SIG-M5 treated with dmso at 0.1 percent for 504 hours (cell line): ENCODE measurements around the gene PBX4.

ENCODE experiments used
- DNase-seq: peaks from one replicate; lab custom pipeline; 2025; ENCODE audit not compliant: unreplicated experiment; lab: John Stamatoyannopoulos, UW

PBX4 gene

DNA sequence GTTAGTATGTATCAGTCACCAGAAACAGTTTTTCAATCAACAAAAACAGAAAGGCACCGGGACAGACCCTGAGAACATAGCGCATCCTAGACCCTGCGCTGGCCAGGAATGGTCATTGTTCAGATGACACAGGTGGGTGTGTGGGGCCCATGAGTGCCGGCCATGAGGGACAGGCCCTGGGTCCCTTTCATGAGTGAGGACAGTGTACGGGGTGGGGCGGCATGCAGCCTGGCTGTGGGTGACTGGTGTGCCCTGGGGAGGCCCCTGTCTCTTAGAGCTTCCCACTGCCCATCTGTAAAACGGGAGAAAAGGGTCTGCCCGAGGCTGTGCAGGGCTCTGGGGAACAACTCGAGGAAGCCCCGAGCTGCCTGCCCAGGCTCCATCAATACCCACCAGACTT is 25.8 kb downstream of the PBX4 start:
- no peak for DNase-seq

DNA sequence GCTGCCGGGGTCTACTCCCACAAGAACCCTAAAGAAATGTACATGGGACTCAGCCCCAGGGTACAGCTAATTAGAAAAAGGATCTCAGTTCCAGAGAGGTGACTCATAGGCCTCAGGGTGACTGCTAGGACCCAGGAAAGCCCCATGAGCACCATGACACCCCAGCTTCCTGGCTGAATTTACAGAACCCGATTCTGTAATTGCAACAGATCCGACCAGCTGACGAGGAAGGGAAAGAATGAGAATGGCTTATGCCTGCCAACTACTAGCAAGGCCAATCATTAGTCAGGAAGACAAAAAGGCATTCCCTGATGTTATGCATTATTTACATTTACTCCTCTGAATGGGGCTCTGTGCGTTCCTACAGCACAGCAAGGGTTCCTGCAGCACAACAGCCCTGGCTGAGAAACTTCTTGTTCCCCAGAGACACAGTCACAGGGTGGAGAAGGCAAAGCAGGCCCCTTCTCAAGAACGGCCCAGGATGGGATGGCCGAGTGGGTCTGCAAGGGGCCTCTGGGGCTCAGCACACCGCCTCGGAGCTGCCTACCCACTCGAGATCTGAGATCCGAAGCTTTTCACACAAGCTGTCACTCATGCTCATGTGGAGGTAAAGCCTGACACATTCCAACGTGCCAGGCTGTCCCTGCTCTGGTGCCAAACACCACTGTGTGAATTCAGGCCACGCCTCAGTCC is 27.2 kb downstream of the PBX4 start:
- DNase-seq = peak; percentile 91

DNA sequence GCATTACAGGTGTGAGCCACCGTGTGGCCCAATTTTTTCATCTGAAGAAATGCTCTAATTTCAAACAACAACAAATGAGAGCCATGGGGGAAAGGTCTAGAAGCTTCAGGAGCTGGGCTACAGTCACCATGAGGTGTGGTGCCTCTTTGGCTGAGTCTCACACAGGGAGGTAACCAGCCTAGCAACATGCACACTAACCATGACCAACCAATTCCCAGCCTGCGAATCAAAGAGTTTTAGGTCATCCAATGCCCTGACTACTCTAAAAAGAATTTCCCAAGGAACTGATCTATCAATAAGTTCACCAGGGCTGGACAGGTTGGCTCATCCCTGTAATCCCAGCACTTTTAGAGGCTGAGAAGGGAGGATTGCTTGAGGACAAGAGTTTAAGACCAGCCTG is 29.9 kb downstream of the PBX4 start:
- no peak for DNase-seq

DNA sequence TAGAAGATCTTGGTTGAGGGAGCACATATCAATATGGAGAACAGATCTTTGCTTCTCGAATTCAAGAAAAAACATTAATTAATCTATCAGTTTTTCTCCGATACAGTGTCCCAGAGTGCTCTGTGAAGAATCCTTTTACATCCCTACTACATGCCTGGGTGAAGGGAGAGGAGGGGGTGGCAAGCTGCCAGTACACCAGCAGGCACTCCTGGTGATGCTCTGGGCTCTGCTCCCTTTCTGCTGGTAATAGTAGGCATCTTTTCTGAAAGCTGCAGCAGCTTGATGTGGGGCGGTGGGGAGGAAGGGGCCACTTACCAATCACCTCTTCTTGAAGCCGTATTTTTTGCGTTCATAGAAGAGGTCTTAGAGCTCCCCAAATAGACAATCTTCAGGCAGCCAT is 30.7 kb downstream of the PBX4 start:
- no peak for DNase-seq

DNA sequence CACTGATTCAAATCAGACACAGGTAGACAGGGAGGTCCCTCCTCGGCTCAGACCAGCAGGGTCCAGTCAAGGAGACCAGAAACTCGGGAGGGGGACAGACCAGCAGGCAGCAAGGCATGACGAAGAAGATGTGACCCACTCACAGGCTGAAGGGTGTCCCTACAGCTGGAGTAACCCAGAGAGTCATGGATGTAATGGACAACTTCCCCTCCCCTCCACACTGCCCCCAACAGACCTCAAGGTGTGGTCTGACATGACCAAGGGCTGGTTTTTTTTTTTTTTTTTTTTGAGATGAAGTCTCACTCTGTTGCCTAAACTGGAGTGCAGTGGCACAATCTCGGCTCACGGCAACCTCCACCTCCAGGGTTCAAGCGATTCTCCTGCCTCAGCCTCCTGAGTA is 34.1 kb downstream of the PBX4 start:
- DNase-seq = no peak

DNA sequence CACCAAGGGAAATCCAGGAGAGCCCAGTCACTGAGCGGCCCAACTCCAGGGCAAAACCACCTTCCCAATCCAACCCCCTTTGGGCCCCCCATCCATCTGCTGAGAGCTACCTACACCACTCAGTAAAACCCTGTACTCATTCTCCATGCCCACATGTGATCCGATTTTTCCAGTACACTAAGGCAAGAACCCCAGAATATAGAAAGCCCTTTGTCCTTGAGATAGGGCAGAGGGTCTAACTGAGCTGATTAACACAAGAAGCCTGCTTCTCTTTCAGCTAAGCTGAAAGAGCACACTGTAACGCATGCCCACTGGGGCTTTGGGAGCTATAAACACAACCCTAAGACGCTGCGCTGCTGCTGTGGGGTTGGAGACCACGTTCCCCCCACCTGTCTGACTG is 36.0 kb downstream of the PBX4 start:
- no peak for DNase-seq

DNA sequence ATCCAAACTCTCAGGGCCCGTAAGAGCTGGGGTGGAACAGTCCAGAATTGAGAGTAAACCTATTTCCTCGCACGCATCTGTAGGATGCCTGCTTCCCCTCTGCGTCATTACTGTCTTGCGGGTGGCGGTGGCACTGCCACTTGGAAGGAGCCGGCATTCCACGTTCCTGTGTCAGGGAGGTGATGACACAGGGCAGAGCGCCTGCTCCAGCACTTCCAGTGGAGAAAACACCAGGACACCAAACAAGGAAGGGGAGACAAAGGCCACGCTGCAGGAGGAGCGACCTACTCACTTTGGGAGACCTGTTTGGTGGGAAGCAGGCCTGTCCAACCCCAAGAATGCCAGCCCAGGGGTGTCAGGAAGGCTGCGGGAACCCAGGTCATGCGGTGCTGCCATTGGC is 37.1 kb downstream of the PBX4 start:
- no peak for DNase-seq

DNA sequence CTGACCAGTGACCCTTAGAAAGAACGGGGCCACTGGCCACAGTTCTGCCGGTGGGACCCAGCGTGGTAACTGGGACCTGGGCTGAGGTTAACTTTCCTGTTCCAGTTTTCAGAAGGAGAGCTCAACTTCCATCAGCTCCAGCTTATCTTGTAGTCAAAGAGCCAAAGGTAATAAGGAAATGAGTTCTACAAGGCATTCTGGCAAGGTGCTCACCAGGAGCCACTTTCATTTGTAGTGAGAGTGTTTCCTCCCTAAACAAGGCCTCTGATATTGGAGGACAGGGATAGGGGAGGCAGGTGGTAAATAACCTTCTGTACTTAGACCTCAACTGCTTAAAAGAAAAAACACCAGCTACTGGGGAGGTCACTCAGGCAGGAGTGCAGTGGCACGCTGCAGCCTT is 38.1 kb downstream of the PBX4 start:
- no peak for DNase-seq

DNA sequence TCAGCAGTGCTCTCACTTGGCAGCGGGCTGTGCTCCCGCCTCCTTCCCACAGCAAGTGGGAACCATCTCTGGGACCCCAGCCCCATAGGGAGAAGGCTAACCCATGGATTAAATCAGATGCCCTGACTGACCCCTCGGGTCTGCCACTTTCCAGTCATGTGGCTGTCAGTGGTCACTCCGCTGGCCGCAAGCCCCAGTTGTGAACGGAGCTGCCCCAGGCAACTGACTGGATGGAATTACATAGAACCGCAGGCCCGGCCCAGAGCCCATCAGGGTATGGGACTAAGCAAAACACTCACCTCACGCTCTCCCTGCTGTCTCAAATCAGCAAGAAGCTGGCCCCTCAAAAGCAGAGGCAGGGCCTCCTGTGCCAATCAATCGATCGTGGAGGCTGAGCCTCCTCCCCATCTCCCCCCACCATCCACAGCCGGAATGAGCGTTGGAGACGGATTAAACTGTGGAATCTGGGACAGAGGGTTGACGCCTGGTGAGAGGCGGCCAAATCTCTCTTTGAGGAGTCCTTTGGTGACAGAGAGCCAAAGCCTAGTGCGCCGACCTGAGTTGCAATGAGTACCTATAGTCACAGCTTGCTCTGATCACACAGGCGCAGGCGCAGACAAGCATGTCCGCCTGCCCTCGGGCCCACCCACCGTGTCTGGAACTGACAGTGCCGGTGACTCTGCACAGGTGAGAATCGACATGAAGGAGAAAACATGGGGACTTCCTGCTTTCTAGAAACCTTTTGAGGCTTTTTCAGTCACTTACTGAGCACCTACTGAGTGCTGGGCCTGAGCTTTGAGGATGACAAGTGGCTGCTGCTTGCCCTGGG is 38.7 kb downstream of the PBX4 start:
- DNase-seq = no peak

DNA sequence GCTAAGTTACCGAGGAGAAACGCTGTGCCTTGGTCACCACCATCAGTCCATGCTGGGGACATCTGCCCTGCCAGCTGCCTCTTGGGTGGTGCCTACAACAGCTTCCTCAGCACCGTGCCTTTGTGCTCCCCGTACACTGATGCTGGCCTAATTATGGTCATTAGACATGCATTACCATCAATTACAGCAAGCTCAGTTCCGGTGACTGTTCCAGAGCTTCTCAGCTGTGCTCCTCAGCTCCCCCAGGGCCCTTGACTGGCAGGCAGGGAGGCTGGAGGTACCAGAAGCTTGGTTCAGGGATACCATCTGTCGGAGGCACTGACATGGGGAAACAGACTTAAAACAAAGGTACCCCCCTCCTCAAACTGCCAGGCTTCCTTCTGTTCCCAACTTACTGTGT is 40.2 kb downstream of the PBX4 start:
- DNase-seq = no peak

DNA sequence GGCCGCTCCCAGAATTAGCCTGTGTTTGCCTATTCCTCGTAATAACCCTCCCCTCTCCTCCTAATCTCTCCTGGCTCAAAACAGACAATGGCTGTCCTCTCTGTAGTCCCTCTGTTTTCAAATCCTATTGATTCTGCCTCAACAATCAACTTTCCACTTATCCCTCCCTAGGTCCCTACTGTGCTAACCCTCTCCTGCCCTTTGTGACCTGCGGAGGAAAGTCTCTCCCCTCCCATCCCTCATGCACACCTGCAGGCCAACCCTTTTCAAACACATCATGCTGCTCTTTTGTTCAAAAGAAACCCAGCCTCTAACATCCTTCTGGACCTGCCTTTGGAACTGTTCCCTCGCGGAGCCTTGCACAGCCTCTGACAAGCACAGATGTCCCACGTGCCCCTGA is 43.1 kb downstream of the PBX4 start:
- DNase-seq = no peak

DNA sequence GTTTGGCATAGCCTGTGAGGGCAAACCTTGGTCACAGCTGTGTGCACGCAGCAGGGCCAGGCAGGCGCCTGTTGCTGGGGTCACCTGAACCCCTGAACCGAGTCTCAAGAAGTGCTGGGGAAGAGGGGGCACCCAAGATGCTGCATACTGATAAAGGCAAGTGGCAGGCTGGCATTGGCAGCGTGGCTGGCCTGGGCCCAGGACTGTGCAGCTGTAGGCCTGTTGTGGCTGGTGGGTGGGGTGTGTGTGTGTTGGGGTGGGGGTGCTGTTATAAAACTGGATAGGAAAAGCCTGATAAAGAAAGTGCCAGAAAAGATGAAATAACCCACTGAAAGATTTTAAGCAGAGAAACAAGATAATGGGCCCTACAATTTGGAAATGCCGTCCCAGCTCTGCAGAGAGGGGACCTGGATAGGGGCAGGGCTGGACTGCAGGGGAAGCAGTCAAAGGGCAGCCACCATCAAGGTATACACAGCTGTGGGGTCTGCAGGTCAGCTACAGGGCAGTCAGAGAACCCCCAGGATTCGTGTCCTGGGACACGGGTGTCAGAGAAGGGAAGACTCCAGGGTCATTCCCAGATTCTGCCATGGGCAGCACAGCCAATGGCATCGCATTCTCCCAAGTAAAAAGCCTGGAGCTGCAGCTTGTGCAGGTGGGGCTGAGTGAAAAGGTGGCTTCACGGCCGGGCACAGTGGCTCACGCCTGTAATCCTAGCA is 47.3 kb downstream of the PBX4 start:
- DNase-seq = no peak

DNA sequence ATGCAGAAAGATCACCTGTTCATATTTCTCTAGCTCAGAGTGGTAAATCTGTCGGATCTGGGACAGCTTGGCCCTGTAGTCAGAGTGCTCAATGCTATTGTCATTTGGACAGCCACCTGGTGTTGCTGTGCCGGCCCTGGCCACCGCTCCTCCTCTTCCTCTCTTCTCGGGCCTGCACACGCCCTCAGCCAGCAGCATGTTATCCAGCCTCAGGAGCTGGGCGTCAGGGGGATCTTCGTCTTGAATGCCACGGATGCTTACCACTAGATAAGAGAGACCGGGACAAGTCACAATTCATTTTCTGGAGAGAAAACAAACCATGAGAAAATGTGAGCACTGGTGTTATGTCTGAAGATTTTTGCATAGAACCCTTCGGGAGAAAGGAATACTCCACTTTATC is 47.9 kb downstream of the PBX4 start:
- no peak for DNase-seq

DNA sequence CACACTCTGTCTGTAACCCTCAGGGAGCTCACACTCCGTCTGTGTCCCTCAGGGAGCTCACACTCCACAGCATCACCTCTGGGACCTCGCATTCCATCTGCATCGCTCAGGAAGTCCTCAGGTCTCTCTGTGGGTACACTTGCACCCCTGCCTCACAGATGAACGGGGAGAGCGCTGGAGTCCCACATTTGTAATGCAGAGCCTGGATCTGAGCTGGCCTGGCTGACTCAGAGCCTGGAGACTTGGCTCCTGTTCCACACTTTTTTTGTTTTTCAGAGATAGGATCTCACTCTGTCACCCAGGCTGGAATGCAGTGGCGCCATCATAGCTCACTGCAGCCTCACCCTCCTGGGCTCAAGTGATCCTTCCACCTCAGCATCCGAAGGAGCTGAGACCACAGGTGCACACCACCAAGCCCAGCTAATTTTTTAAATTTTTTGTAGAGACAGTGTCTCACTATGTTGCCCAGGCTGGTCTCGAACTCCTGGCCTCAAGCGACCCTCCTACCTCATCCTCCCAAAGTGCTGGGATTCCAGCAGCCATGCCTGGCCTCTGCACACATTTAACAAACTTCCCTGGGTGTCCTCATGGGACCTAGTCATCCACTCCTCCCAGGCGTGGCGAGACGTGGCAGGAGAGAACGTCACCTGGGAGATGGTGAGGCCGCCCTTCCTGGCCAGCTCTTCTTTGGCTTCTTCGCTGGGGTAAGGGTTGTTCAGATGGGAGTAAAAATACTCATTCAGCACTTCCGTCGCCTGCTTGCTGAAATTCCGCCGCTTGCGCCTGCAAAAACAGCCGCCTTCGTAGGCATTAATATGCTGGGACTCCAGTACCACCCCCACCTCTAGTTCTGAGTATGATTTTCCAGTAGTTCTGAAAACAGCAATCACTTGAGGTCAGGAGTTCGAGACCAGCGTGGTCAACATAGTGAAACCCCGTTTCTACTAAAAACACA is 49.4 kb downstream of the PBX4 start:
- DNase-seq = no peak

DNA sequence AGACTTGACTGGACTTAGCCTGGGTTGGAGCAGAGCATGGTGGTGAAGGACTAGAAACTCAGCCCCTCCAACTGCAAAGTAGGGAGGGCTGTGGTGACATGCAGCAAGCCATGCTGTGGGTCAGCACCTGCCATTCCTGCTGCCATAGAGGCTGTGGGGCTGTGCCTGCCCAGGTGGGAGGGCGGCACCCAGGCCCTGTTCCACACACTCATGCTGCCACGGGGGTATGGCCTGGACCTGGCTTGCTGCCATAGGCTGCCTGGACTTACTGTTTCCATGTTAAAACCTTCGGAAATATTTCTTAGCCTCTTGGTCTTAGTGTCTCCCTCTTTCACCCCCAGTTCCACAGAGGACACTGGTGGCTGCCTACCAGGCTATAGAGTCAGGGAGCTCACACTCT is 51.1 kb downstream of the PBX4 start:
- DNase-seq = no peak

DNA sequence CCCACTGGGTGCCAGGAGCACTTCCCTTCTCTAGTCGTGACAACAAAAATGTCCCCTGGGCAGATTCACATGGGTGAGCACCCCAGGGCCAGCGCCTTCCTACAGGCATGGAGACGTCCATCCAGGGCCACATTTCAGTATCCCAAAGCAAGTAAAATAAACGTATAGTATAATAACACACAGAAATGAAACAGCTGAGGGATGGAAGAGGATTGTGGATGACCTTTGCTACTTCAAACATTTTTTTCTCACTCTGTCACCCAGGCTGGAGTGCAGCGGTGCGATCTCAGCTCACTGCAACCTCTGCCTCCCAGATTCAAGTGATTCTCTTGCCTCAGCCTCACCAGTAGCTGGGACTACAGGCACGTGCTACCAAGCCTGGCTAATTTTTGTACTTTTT is 52.2 kb downstream of the PBX4 start:
- no peak for DNase-seq

DNA sequence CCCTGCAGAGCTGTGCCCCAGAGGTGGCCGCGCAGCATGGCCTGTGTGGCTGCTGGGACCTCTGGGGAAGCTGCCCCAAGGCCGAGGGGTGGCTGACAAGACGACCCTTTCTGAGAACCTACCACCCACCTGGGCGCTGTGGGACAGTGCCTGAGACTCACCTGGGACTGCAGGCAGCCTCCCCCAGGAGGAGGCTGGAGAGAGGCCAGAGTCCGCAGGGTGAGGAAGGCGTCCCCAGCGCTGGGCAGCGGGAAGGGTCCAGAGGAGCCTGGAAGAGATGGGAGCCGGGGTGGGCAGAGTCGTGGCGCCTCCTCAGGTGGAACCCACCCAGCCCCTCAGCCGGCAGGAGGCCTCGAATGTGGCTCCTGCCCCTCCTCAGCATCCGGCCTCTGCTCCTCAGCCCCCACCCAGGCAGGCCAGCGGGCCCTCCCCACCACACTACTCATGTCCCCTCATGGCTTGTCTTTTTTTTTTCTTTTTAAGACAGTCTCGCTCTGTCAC is 55.1 kb downstream of the PBX4 start:
- no peak for DNase-seq

DNA sequence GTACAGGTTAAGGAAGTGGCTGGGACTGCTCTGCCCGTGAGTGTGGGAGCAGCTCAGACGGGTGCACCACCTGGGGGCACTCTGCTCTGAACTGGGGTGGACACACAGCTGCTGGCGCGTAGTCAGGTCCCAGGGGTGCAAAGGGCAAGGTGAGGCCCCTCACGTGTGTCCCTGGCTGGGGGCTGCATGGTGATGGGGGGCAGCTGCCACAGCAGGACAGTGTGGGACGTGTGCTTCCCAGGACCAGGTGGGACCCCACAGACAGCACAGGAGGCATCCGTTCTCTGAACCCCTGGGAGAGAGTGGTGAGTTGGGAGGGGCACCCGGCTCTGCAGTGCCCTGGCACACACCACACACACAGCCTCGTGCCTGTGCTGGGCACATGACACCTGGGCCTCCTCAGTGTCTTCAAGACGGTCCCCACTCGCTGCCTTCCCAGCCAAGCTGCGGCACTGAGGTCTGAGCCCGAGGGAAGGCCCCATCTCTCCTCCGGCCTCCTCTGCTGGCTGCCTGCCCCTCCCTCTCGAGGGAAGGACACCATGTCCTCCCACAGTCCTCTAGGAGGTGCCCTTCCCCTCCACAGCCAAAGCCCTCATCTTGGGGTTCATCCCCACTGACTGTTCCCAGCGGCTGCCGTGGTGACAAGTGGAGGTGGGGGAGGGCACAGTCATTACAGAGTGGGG is 55.7 kb downstream of the PBX4 start:
- DNase-seq = no peak

DNA sequence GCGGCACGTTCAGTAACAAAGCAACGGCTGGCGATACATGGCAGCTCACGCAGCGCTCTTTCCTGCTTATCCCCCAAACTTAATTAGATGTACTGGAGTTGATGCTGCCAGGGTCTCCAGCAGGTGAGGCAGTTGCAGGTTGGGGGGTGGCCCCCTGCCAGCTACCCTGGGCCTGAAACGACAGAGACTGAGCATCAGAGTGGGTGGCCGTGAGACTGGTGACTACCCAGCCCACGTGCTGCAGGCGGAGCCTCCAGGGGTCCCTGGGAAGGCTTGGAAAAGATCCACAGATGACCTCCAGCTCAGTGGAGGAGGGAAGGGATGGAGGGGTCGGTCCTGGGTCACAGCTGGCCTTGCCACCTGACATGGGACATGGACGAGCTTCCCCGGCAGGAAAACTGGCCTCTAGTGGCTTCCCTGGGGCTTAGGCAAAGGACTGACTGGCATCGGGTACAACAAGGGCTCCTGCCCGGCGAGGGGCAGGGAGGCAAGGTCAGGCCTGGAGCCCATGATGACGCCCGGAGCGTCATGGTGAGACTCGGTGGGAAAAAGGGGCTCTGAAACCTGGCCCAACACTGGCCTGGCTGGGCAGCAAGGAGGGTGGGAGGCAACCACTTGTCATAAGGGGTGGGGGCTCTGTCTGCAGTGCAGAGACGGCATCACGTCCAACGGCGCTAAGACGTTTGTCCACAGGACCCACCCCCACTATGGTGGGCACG is 56.4 kb downstream of the PBX4 start:
- no peak for DNase-seq

DNA sequence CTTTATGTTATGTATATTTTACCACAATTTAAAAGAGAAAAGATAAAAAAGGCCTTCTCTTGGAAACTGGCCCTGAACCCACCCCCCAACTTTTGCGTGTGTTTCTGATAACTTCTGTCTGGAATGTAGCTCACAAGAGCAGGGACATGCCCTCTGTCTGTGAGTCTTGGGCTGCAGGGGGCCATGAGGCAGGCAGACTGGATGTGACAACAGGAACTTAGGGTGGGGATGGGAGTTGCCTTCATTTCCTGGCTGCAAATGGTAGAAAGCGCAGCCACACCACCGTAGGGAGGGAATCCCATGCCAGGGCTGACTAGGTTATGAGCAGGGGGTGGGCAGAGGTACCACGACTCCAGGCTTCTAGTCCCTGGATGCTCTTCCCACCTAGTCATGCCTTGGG is 58.6 kb downstream of the PBX4 start:
- DNase-seq = no peak
